GM23338 (cell line): ENCODE results near the gene CARD9. TPM values are rescaled to one million over a fixed set of nuclear protein-coding genes. Genes with fewer than 3 reads are reported as not detected.

Experiments
- ATAC-seq: fragments of 200-7000 bp; cut with Tn5 transposase; 3 replicates; pipeline ENCODE4 v1.9.1; 2020
- DNase-seq: peaks from one replicate; pipeline ENCODE4 v3.0.0-alpha.2; 2015; ENCODE audit warnings: low spot score
- H2AFZ ChIP-seq: fragments of 200-600 bp; sonication (generic); 2 replicates; pipeline ENCODE4 v1.8.0; 2016; ENCODE audit warnings: antibody characterized with exemption, mild to moderate bottlenecking, moderate library complexity
- H3F3A ChIP-seq: fragments of 200-600 bp; sonication (generic); replicated peaks from 2 replicates; pipeline ENCODE4 v1.8.0; 2017; ENCODE audit warnings: antibody characterized with exemption, mixed run types, low read depth
- H3K27ac ChIP-seq: fragments of 200-600 bp; sonication (generic); 2 replicates; pipeline ENCODE4 v1.6.1; 2016; ENCODE audit warnings: low read depth
- H3K27me3 ChIP-seq: fragments of 200-600 bp; sonication (generic); 2 replicates; pipeline ENCODE4 v1.8.0; 2016; ENCODE audit warnings: mild to moderate bottlenecking, mixed run types, moderate library complexity; ENCODE audit not compliant: insufficient read depth
- H3K36me3 ChIP-seq: fragments of 200-600 bp; sonication (generic); 2 replicates; pipeline ENCODE4 v1.8.0; 2016; ENCODE audit warnings: mild to moderate bottlenecking; ENCODE audit not compliant: insufficient read depth
- H3K4me1 ChIP-seq: fragments of 200-600 bp; sonication (generic); 2 replicates; pipeline ENCODE4 v1.8.0; 2016; ENCODE audit warnings: mild to moderate bottlenecking, moderate library complexity; ENCODE audit not compliant: insufficient read depth
- H3K4me2 ChIP-seq: fragments of 200-600 bp; sonication (generic); 2 replicates; pipeline ENCODE4 v1.7.1; 2017; ENCODE audit warnings: mixed run types
- H3K4me3 ChIP-seq: fragments of 200-600 bp; sonication (generic); 2 replicates; pipeline ENCODE4 v1.6.1; 2016; ENCODE audit warnings: mixed run types
- H3K79me2 ChIP-seq: fragments of 200-600 bp; sonication (generic); replicated peaks from 2 replicates; pipeline ENCODE4 v1.8.0; 2017; ENCODE audit warnings: mild to moderate bottlenecking; ENCODE audit not compliant: insufficient read depth
- H3K9me2 ChIP-seq: fragments of 200-600 bp; sonication (generic); 2 replicates; pipeline ENCODE4 v1.8.0; 2017; ENCODE audit not compliant: insufficient read depth
- H4K20me1 ChIP-seq: fragments of 200-600 bp; sonication (generic); replicated peaks from 2 replicates; pipeline ENCODE4 v1.8.0; 2017; ENCODE audit warnings: mild to moderate bottlenecking; ENCODE audit not compliant: insufficient read depth
- H3K27ac Mint-ChIP-seq: 2 replicates; pipeline ENCODE4 v1.8.0; 2020; ENCODE audit warnings: inconsistent platforms, mild to moderate bottlenecking, moderate library complexity, mixed read lengths
- H3K27me3 Mint-ChIP-seq: 3 replicates; pipeline ENCODE4 v1.8.0; 2022; ENCODE audit warnings: low read depth, mild to moderate bottlenecking, moderate library complexity, mixed read lengths, inconsistent platforms; ENCODE audit not compliant: insufficient read depth, poor library complexity
- H3K36me3 Mint-ChIP-seq: 3 replicates; pipeline ENCODE4 v1.8.0; 2021; ENCODE audit warnings: low read depth, mild to moderate bottlenecking, inconsistent platforms, moderate library complexity, mixed read lengths
- H3K4me1 Mint-ChIP-seq: 3 replicates; pipeline ENCODE4 v1.8.0; 2020; ENCODE audit warnings: mild to moderate bottlenecking, inconsistent platforms, mixed read lengths
- H3K4me3 Mint-ChIP-seq: 3 replicates; pipeline ENCODE4 v1.8.0; 2021; ENCODE audit warnings: moderate library complexity, mild to moderate bottlenecking, inconsistent platforms, mixed read lengths
- H3K9me3 Mint-ChIP-seq: 3 replicates; pipeline ENCODE4 v1.8.0; 2020; ENCODE audit warnings: moderate library complexity, mild to moderate bottlenecking, inconsistent platforms, mixed read lengths
- CREB1 ChIP-seq: fragments of 250-450 bp; sonication (Bioruptor Pico); IDR thresholded peaks from 2 replicates; pipeline ENCODE4 v1.5.0; 2020; ENCODE audit warnings: low read depth, mild to moderate bottlenecking, moderate library complexity
- CTCF ChIP-seq, 2 experiments: fragments of 200-600 bp in 1 of 2; sonication (generic) in 1 of 2; conservative IDR thresholded peaks; 2 replicates each; pipeline versions ENCODE4 v1.5.1 to v1.6.1; 2016 to 2017; ENCODE audit warnings: antibody characterized with exemption in 2 of 2, low read depth in 2 of 2, mild to moderate bottlenecking in 2 of 2, moderate library complexity in 1 of 2
- EZH2 ChIP-seq: fragments of 200-600 bp; sonication (generic); IDR thresholded peaks from one replicate; pipeline ENCODE4 v1.8.0; 2017; ENCODE audit warnings: antibody characterized with exemption, mild to moderate bottlenecking, low read depth; ENCODE audit not compliant: unreplicated experiment
- EZH2phosphoT487 ChIP-seq: fragments of 200-600 bp; sonication (generic); IDR thresholded peaks from one replicate; pipeline ENCODE4 v1.8.1; 2018; ENCODE audit warnings: antibody characterized with exemption; ENCODE audit not compliant: unreplicated experiment
- JUNB ChIP-seq: IDR thresholded peaks from one replicate; pipeline ENCODE4 v1.6.1; 2016; ENCODE audit warnings: antibody characterized with exemption; ENCODE audit not compliant: unreplicated experiment
- NANOG ChIP-seq: IDR thresholded peaks from 2 replicates; pipeline ENCODE4 v1.6.1; 2016; ENCODE audit warnings: antibody characterized with exemption, borderline replicate concordance
- POLR2AphosphoS5 ChIP-seq: IDR thresholded peaks from 2 replicates; pipeline ENCODE4 v1.6.1; 2016; ENCODE audit warnings: antibody characterized with exemption, low read depth
- REST ChIP-seq: IDR thresholded peaks from one replicate; pipeline ENCODE4 v1.6.1; 2018; ENCODE audit warnings: antibody characterized with exemption; ENCODE audit not compliant: unreplicated experiment
- STAT1 ChIP-seq: IDR thresholded peaks from one replicate; pipeline ENCODE4 v1.6.1; 2016; ENCODE audit warnings: antibody characterized with exemption; ENCODE audit not compliant: unreplicated experiment
- ZNF114 ChIP-seq: fragments of 250-450 bp; sonication (Bioruptor Pico); IDR thresholded peaks from 2 replicates; pipeline ENCODE4 v1.5.0; 2020; ENCODE audit warnings: mild to moderate bottlenecking, moderate library complexity
- ZNF331 ChIP-seq: fragments of 250-450 bp; sonication (Bioruptor Pico); IDR thresholded peaks from 2 replicates; pipeline ENCODE4 v1.5.0; 2020; ENCODE audit warnings: low read depth, mild to moderate bottlenecking, moderate library complexity
- ZNF462 ChIP-seq: fragments of 250-450 bp; sonication (Bioruptor Pico); IDR thresholded peaks from 2 replicates; pipeline ENCODE4 v1.5.0; 2020; ENCODE audit warnings: mild to moderate bottlenecking, moderate library complexity
- polyA plus RNA-seq: library from polyadenylated mRNA; unstranded; fragments of >200 nt; fragmentation: Nextera tagmentation; extraction: Ambion mirVana; gene quantifications from 2 replicates; pipeline ENCODE4 v1.2.1, GENCODE V29; 2016
- total RNA-seq: library from RNA; depleted of rRNA; stranded (reverse); fragments of >200 nt; shearing (Covaris generic); gene quantifications from 2 replicates; pipeline ENCODE4 v1.2.3, GENCODE V29; 2014

The CARD9 gene
- total and polyA plus RNA-seq, 2 experiments from 2014 or later, result 0.49 to 0.63 TPM

- no peaks in the 10 kb centered on the region for H3K79me2 ChIP-seq
- no peaks in the 10 kb centered on the region for H3K27me3 ChIP-seq
- Mint-ChIP-seq H3K4me1 (no peaks in the 10 kb centered on the region), H3K27me3 (peaks cover 12% of the 10 kb centered on the region), H3K36me3 (no peaks in the 10 kb centered on the region), H3K9me3 (no peaks in the 10 kb centered on the region), H3K4me3 (no peak overlapping the region), H3K27ac (no peak overlapping the region)
- H2AFZ ChIP-seq, result no peak overlapping the region
- H3K9me2 ChIP-seq, result no peaks in the 10 kb centered on the region
- TF ChIP-seq REST (no peak), EZH2phosphoT487 (no peak), CTCF (conservative IDR thresholded peaks at IDR 0.05; ENCODE audit: low read depth in 2 of 2) (no peak), NANOG (no peak), CREB1 (no peak), JUNB (no peak), POLR2AphosphoS5 (no peak), EZH2 (no peak), ZNF114 (CRISPR knock-in tag) (no peak), ZNF331 (no peak), ZNF462 (no peak), STAT1 (no peak)
- H3F3A ChIP-seq, result no peaks in the 10 kb centered on the region
- no peak for DNase-seq
- H3K36me3 ChIP-seq, result no peaks in the 10 kb centered on the region
- no peaks in the 10 kb centered on the region for H4K20me1 ChIP-seq
- H3K4me2 ChIP-seq, result no peak overlapping the region
- ATAC-seq, result no peak
- H3K27ac ChIP-seq, result no peak overlapping the region
- no peak overlapping the region for H3K4me3 ChIP-seq
- H3K4me1 ChIP-seq, result no peaks in the 10 kb centered on the region
These were observed 20.4 kb downstream of the CARD9 start for GRCh38 chr9:136353088-136353487.
